A549 (cell line): ENCODE measurements around the gene TMEM51. TPM values are rescaled to one million over a fixed set of nuclear protein-coding genes. Genes with fewer than 3 reads are reported as not detected.
A peak's percentile ranks its signal among the peaks of the same experiment; 100 is the strongest.

ENCODE experiments used
- ATAC-seq, 2 experiments: fragments of 200-7000 bp in 1 of 2; fragments of >200 bp in 1 of 2; cut with Nextera tagmentation in 1 of 2; cut with Tn5 transposase in 1 of 2; 3 replicates each; pipeline versions ENCODE4 v1.8.0 to v1.9.1; 2018 to 2020; ENCODE audit warnings: mild to moderate bottlenecking in 1 of 2, moderate library complexity in 1 of 2
- CTCF ChIA-PET: fragments of 300-600 bp; sonication (Branson Sonifier 250); formaldehyde crosslinking; extraction: SDS; loops from one replicate; lab custom pipeline; 2021; ENCODE audit warnings: antibody characterized with exemption, inconsistent platforms; lab: Yijun Ruan, JAX
- POLR2A ChIA-PET: fragments of 350-600 bp; formaldehyde crosslinking; extraction: SDS; loops from one replicate; lab custom pipeline; 2021; ENCODE audit warnings: antibody characterized with exemption, inconsistent platforms; lab: Yijun Ruan, JAX
- DNase-seq, 2 experiments: peaks; one replicate each; pipeline versions ENCODE4 v3.0.0 to v3.0.0-alpha.2; 2011 to 2016; ENCODE audit warnings: low read depth in 1 of 2, low spot score in 1 of 2
- FAIRE-seq: peaks from 2 replicates; lab custom pipeline; 2011; peaks lifted over from hg19 to GRCh38; lab: Jason Lieb, UNC
- H3K27ac ChIP-seq, 2 experiments: fragments of >200 bp; sonication (Bioruptor Twin); formaldehyde crosslinking; 3 replicates each; pipeline ENCODE4 v1.5.1; 2016 to 2017
- H3K4me1 ChIP-seq: fragments of >200 bp; sonication (Bioruptor Twin); formaldehyde crosslinking; 3 replicates; pipeline ENCODE4 v1.6.1; 2016
- H3K4me2 ChIP-seq: fragments of >200 bp; sonication (Bioruptor Twin); formaldehyde crosslinking; 3 replicates; pipeline ENCODE4 v1.6.1; 2016
- H3K4me3 ChIP-seq: fragments of >200 bp; sonication (Bioruptor Twin); formaldehyde crosslinking; 3 replicates; pipeline ENCODE4 v1.5.1; 2016
- H3K9me3 ChIP-seq: fragments of >200 bp; sonication (Bioruptor Twin); formaldehyde crosslinking; 3 replicates; pipeline ENCODE4 v1.6.1; 2016
- BHLHE40 ChIP-seq: IDR thresholded peaks from 2 replicates; pipeline ENCODE4 v1.6.1; 2012; ENCODE audit warnings: low read depth, low read length, inconsistent platforms
- CBX8 ChIP-seq: fragments of 200-600 bp; sonication (generic); IDR thresholded peaks from 2 replicates; pipeline ENCODE4 v1.6.1; 2016
- CHD2 ChIP-seq: fragments of 150-350 bp; IDR thresholded peaks from 2 replicates; pipeline ENCODE4 v1.6.1; 2014; ENCODE audit warnings: low read length; ENCODE audit not compliant: partially characterized antibody
- CHD4 ChIP-seq: fragments of 200-600 bp; sonication (generic); IDR thresholded peaks from 2 replicates; pipeline ENCODE4 v1.6.1; 2016; ENCODE audit warnings: antibody characterized with exemption, mild to moderate bottlenecking, borderline replicate concordance
- CTCF ChIP-seq: fragments of >200 bp; sonication (Bioruptor Twin); formaldehyde crosslinking; IDR thresholded peaks from 3 replicates; pipeline ENCODE4 v1.5.1; 2016
- EHF ChIP-seq: fragments of 250-450 bp; sonication (Bioruptor Pico); IDR thresholded peaks from 2 replicates; pipeline ENCODE4 v1.5.0; 2020; ENCODE audit warnings: mild to moderate bottlenecking
- EP300 ChIP-seq, 2 experiments: fragments of >200 bp; sonication (Bioruptor Twin); formaldehyde crosslinking; IDR thresholded peaks; 2 replicates in 1 of 2; 3 replicates in 1 of 2; pipeline ENCODE4 v1.6.1; 2016 to 2017
- FOSB ChIP-seq: fragments of 250-450 bp; sonication (Bioruptor Pico); IDR thresholded peaks from 2 replicates; pipeline ENCODE4 v1.5.0; 2020; ENCODE audit warnings: mild to moderate bottlenecking, moderate library complexity
- FOSL2 ChIP-seq, 2 experiments: fragments of 450-650 bp in 1 of 2; fragments of >200 bp in 1 of 2; sonication (Bioruptor Twin) in 1 of 2; formaldehyde crosslinking; IDR thresholded peaks; 2 replicates each; pipeline versions ENCODE4 v1.5.0 to v1.6.1; 2016 to 2020; ENCODE audit warnings: mild to moderate bottlenecking in 1 of 2, moderate library complexity in 1 of 2
- GATA3 ChIP-seq: IDR thresholded peaks from 2 replicates; pipeline ENCODE4 v1.6.1; 2012; ENCODE audit warnings: borderline replicate concordance
- HOXB13 ChIP-seq: fragments of 250-450 bp; sonication (Bioruptor Pico); IDR thresholded peaks from 2 replicates; pipeline ENCODE4 v1.5.0; 2020; ENCODE audit warnings: low read depth, mild to moderate bottlenecking, moderate library complexity
- HOXB5 ChIP-seq: fragments of 250-450 bp; sonication (Bioruptor Pico); IDR thresholded peaks from 2 replicates; pipeline ENCODE4 v1.5.0; 2020; ENCODE audit warnings: mild to moderate bottlenecking, moderate library complexity
- JUNB ChIP-seq: fragments of >200 bp; sonication (Bioruptor Twin); formaldehyde crosslinking; IDR thresholded peaks from 2 replicates; pipeline ENCODE4 v1.6.1; 2016
- MAFK ChIP-seq: fragments of 450-650 bp; IDR thresholded peaks from 2 replicates; pipeline ENCODE4 v1.6.1; 2014; ENCODE audit not compliant: partially characterized antibody
- NPAS2 ChIP-seq: fragments of 250-450 bp; sonication (Bioruptor Pico); IDR thresholded peaks from 2 replicates; pipeline ENCODE4 v1.8.0; 2022; ENCODE audit warnings: mild to moderate bottlenecking, moderate library complexity, borderline replicate concordance
- NR3C1 ChIP-seq: fragments of >200 bp; sonication (Bioruptor Twin); formaldehyde crosslinking; IDR thresholded peaks from 3 replicates; pipeline ENCODE4 v1.6.1; 2017
- PHF8 ChIP-seq: fragments of 200-600 bp; sonication (generic); IDR thresholded peaks from 2 replicates; pipeline ENCODE4 v1.6.1; 2016; ENCODE audit warnings: low read depth, mild to moderate bottlenecking, antibody characterized with exemption, moderate library complexity, borderline replicate concordance
- POLR2A ChIP-seq: IDR thresholded peaks from 2 replicates; pipeline ENCODE4 v1.6.1; 2012; ENCODE audit warnings: mild to moderate bottlenecking, low read length
- RAD21 ChIP-seq, 2 experiments: fragments of >200 bp in 1 of 2; sonication (Bioruptor Twin) in 1 of 2; formaldehyde crosslinking in 1 of 2; IDR thresholded peaks in 1 of 2; conservative IDR thresholded peaks in 1 of 2; 2 replicates in 1 of 2; 3 replicates in 1 of 2; pipeline ENCODE4 v1.6.1; 2012 to 2018; ENCODE audit warnings: inconsistent platforms in 1 of 2
- RARB ChIP-seq: fragments of 250-450 bp; sonication (Bioruptor Pico); IDR thresholded peaks from 2 replicates; pipeline ENCODE4 v1.8.0; 2021; ENCODE audit warnings: mild to moderate bottlenecking, moderate library complexity
- REST ChIP-seq: fragments of 200-600 bp; sonication (generic); IDR thresholded peaks from 2 replicates; pipeline ENCODE4 v1.6.1; 2016; ENCODE audit warnings: antibody characterized with exemption, mild to moderate bottlenecking, moderate library complexity
- RFX5 ChIP-seq: fragments of 450-650 bp; IDR thresholded peaks from 2 replicates; pipeline ENCODE4 v1.7.1; 2014; ENCODE audit warnings: antibody characterized with exemption, mild to moderate bottlenecking, moderate library complexity
- RNF2 ChIP-seq: fragments of 200-600 bp; sonication (generic); IDR thresholded peaks from 2 replicates; pipeline ENCODE4 v1.6.1; 2016; ENCODE audit warnings: low read depth, mild to moderate bottlenecking, antibody characterized with exemption, moderate library complexity, borderline replicate concordance
- ZNF302 ChIP-seq: fragments of 250-450 bp; sonication (Bioruptor Pico); IDR thresholded peaks from 2 replicates; pipeline ENCODE4 v1.9.0; 2021; ENCODE audit warnings: inconsistent platforms, mild to moderate bottlenecking, moderate library complexity
- WGBS: methylation state at CpG from one replicate; pipeline ENCODE4 v1.1.6; 2017; ENCODE audit errors: missing lambda C conversion rate; 5-methylcytosine and 5-hydroxymethylcytosine counted together
- polyA plus RNA-seq, 4 experiments: library from polyadenylated mRNA; depleted of rRNA in 3 of 4; stranded (reverse); fragments of >200 nt; fragmentation: RNase III in 1 of 4; extraction: RNeasy Plus Mini Kit Qiagen cat#74134 plus additional on column Dnase treatment in 1 of 4; gene quantifications; 2 replicates in 3 of 4; 3 replicates in 1 of 4; pipeline ENCODE4 v1.2.3, GENCODE V29; 2011 to 2017

Gene TMEM51
- polyA plus RNA-seq, 2 of the 4 experiments (the other 2 are of a cell fraction): 20.0 to 22.8 TPM

GRCh38 chr1:15206418-15207030 is 53.0 kb downstream of the TMEM51 start:
- FAIRE-seq: no peak
- Histone ChIP-seq H3K4me3 (no peak overlapping the region), H3K27ac (peak overlapping the region; percentile 24 to 72; a peak in 4 of 6 replicates), H3K4me1 (peaks cover 43% of the 10 kb centered on the region), H3K4me2 (peak overlapping the region; percentile 51), H3K9me3 (no peaks in the 10 kb centered on the region)
- WGBS: 26% methylated on average over 7 of the region's 8 CpGs
- DNase-seq: no peak
- ChIA-PET POLR2A (no interaction called here), CTCF (interaction anchor here (0.8 to 4.1 kb wide), 6 partner anchors 8 to 78 kb away, joined by 3 to 24 read pairs (median 4); partner anchors contain the start of gene TMEM51)
- TF ChIP-seq REST: no peak
- TF ChIP-seq PHF8: no peak
- TF ChIP-seq NR3C1: no peak
- no peak for TF ChIP-seq BHLHE40
- no peak for TF ChIP-seq FOSB (CRISPR knock-in tag)
- TF ChIP-seq CBX8: no peak
- no peak for TF ChIP-seq CHD2
- TF ChIP-seq ZNF302 (CRISPR knock-in tag): no peak
- TF ChIP-seq RAD21 (conservative IDR thresholded peaks at IDR 0.05 in 1 of 2, IDR thresholded peaks at IDR 0.05 in 1 of 2): no peak
- no peak for TF ChIP-seq EP300 (IDR thresholded peaks at IDR 0.05)
- no peak for TF ChIP-seq NPAS2
- TF ChIP-seq GATA3: no peak
- TF ChIP-seq JUNB: no peak
- peak in 1 of 2 experiments; percentile 30; a peak in 3 of 6 replicates for ATAC-seq

GRCh38 chr1:15207031-15207828 is 53.7 kb downstream of the TMEM51 start:
- 87% methylated on average over 24 of the region's 25 CpGs for WGBS

GRCh38 chr1:15207829-15208429 is 54.4 kb downstream of the TMEM51 start:
- Histone ChIP-seq H3K27ac (peak overlapping the region in 1 of 2 experiments; percentile 72; a peak in 1 of 6 replicates), H3K4me2 (no peak overlapping the region), H3K4me3 (no peak overlapping the region), H3K9me3 (no peaks in the 10 kb centered on the region), H3K4me1 (peaks cover 43% of the 10 kb centered on the region)
- DNase-seq: no peak
- ATAC-seq: no peak
- 87% methylated on average over 6 of the region's 6 CpGs for WGBS
- no peak for FAIRE-seq
- TF ChIP-seq RARB (CRISPR knock-in tag): no peak
- no peak for TF ChIP-seq RFX5
- TF ChIP-seq EP300 (IDR thresholded peaks at IDR 0.05): no peak
- TF ChIP-seq FOSL2 (IDR thresholded peaks at IDR 0.05): no peak
- TF ChIP-seq FOSL2 (CRISPR knock-in tag; IDR thresholded peaks at IDR 0.05): no peak
- TF ChIP-seq RNF2: no peak
- no peak for TF ChIP-seq POLR2A
- TF ChIP-seq CTCF: no peak
- no peak for TF ChIP-seq RAD21 (conservative IDR thresholded peaks at IDR 0.05 in 1 of 2, IDR thresholded peaks at IDR 0.05 in 1 of 2)
- TF ChIP-seq HOXB13: no peak
- TF ChIP-seq CHD4: no peak
- no peak for TF ChIP-seq EHF (CRISPR knock-in tag)
- no peak for TF ChIP-seq HOXB5 (CRISPR knock-in tag)
- TF ChIP-seq JUNB: no peak
- ChIA-PET CTCF (interaction anchor here (4.1 kb wide), 1 partner anchor 55 kb away, joined by 24 read pairs; the partner anchor contains the start of gene TMEM51), POLR2A (no interaction called here)

More at GRCh38 chr1:15207031-15207828, 53.7 kb downstream of the TMEM51 start:
- Histone ChIP-seq H3K4me1 (peaks cover 45% of the 10 kb centered on the region), H3K27ac (peak overlapping the region; percentile 24 to 72; a peak in 4 of 6 replicates), H3K4me2 (peak overlapping the region; percentile 51; the same call in 2 of the 3 replicates), H3K4me3 (no peak overlapping the region), H3K9me3 (no peaks in the 10 kb centered on the region)
- no peak for FAIRE-seq
- CTCF ChIA-PET: interaction anchor here (0.8 to 4.1 kb wide), 3 partner anchors 54 to 79 kb away, joined by 3 to 24 read pairs (median 4); partner anchors contain the start of gene TMEM51
- ATAC-seq: no peak; a peak in 2 of 6 replicates
- DNase-seq: no peak
- POLR2A ChIA-PET: no interaction called here
- TF ChIP-seq RAD21 (conservative IDR thresholded peaks at IDR 0.05 in 1 of 2, IDR thresholded peaks at IDR 0.05 in 1 of 2): no peak
- no peak for TF ChIP-seq POLR2A
- no peak for TF ChIP-seq MAFK
